HEK293T (cell line): ENCODE measurements around the gene PRMT3.

Experiments
- CTCF ChIA-PET: fragments of 350-600 bp; formaldehyde crosslinking; extraction: SDS; loops from one replicate; lab custom pipeline; 2021; ENCODE audit warnings: antibody characterized with exemption, inconsistent platforms; lab: Yijun Ruan, JAX
- POLR2A ChIA-PET: fragments of 350-600 bp; formaldehyde crosslinking; extraction: SDS; loops from one replicate; lab custom pipeline; 2020; ENCODE audit warnings: antibody characterized with exemption, inconsistent platforms; lab: Yijun Ruan, JAX
- DNase-seq: peaks from one replicate; pipeline ENCODE4 v3.0.0; 2012; ENCODE audit warnings: mixed read lengths; ENCODE audit errors: extremely low spot score
- ARNT ChIP-seq: fragments of 450-650 bp; IDR thresholded peaks from 2 replicates; pipeline ENCODE4 v1.6.1; 2017; ENCODE audit warnings: mild to moderate bottlenecking
- BHLHE40 ChIP-seq: fragments of 450-650 bp; IDR thresholded peaks from 2 replicates; pipeline ENCODE4 v1.6.1; 2016; ENCODE audit warnings: mild to moderate bottlenecking, moderate library complexity, borderline replicate concordance
- CTBP1 ChIP-seq: fragments of 450-650 bp; IDR thresholded peaks from 2 replicates; pipeline ENCODE4 v1.6.1; 2016; ENCODE audit warnings: borderline replicate concordance
- ELF4 ChIP-seq: fragments of 450-650 bp; IDR thresholded peaks from 2 replicates; pipeline ENCODE4 v1.6.1; 2017; ENCODE audit warnings: antibody characterized with exemption
- FOXA1 ChIP-seq: fragments of 450-650 bp; IDR thresholded peaks from 2 replicates; pipeline ENCODE4 v1.6.1; 2016; ENCODE audit warnings: mild to moderate bottlenecking
- FOXK2 ChIP-seq: fragments of 450-650 bp; IDR thresholded peaks from 2 replicates; pipeline ENCODE4 v1.6.1; 2016; ENCODE audit warnings: mild to moderate bottlenecking
- FOXM1 ChIP-seq: fragments of 450-650 bp; IDR thresholded peaks from 2 replicates; pipeline ENCODE4 v1.6.1; 2017; ENCODE audit warnings: mild to moderate bottlenecking, borderline replicate concordance
- HDGF ChIP-seq: fragments of 450-650 bp; IDR thresholded peaks from 2 replicates; pipeline ENCODE4 v1.6.1; 2017; ENCODE audit warnings: antibody characterized with exemption, borderline replicate concordance
- L3MBTL2 ChIP-seq: fragments of 450-650 bp; conservative IDR thresholded peaks from 2 replicates; pipeline ENCODE4 v1.6.1; 2016; ENCODE audit warnings: mild to moderate bottlenecking
- LEF1 ChIP-seq: fragments of 450-650 bp; IDR thresholded peaks from 2 replicates; pipeline ENCODE4 v1.6.1; 2017; ENCODE audit warnings: mild to moderate bottlenecking, borderline replicate concordance
- NFRKB ChIP-seq: fragments of 450-650 bp; IDR thresholded peaks from 2 replicates; pipeline ENCODE4 v1.6.1; 2016; ENCODE audit warnings: mild to moderate bottlenecking, moderate library complexity
- SP1 ChIP-seq: fragments of 450-650 bp; IDR thresholded peaks from 2 replicates; pipeline ENCODE4 v1.6.1; 2017
- SUZ12 ChIP-seq: fragments of 450-650 bp; IDR thresholded peaks from 2 replicates; pipeline ENCODE4 v1.6.1; 2016; ENCODE audit warnings: mild to moderate bottlenecking
- TARDBP ChIP-seq: fragments of 450-650 bp; IDR thresholded peaks from 2 replicates; pipeline ENCODE4 v1.6.1; 2016
- ZNF384 ChIP-seq: fragments of 450-650 bp; IDR thresholded peaks from 2 replicates; pipeline ENCODE4 v1.6.1; 2016
- TF ChIP-seq, protein P1 (sequence below): fragments of 450-650 bp; IDR thresholded peaks from 2 replicates; pipeline ENCODE4 v1.6.1; 2016

The PRMT3 gene

DNA sequence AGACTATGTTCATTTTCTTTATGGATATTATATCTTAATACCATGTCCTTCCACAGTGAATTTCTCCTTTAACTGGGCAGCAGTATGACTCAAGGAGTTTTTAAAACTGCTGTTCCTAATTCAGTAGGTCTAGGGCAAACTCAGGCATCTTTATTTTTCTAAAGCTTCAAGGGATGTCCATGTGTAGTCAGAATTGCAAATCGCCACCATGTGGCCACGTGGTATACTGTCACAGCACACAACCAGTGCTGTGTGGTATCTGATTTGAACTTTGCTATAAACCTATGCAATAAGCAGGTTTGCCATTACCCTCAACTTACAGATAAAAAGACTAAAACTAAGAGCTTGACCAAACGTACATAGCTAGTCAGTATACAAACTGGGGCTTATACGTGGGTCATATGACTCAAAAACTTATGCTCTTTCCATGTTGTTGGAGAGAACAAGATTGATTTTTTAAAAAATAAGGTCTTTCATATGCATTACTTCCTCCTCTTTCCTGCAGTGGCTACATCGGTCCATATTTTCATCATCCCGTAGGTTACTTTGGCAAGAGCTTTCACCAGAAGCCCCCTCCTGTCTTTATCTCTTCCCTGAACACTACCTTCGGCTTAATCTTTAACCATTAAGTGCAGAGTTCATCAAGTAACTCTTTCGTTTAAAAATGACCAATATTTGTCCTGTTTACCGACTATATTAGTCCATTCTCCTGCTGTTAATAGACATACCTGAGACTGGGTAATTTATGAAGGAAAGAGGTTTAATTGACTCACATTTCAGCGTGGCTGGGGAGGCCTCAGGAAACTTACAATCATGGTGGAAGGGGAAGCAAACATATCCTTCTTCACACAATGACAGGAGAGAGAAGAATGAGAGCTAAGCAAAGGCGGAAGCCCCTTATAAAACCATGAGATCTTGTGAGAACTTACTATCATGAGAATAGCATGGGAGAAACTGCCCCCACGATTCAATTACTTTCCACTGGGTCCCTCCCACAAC lies 32.0 kb upstream of the PRMT3 start:
- no peak for TF ChIP-seq CTBP1
- TF ChIP-seq ARNT, result no peak
- no peak for TF ChIP-seq SP1
- TF ChIP-seq TARDBP, result no peak
- TF ChIP-seq, protein P1, sequence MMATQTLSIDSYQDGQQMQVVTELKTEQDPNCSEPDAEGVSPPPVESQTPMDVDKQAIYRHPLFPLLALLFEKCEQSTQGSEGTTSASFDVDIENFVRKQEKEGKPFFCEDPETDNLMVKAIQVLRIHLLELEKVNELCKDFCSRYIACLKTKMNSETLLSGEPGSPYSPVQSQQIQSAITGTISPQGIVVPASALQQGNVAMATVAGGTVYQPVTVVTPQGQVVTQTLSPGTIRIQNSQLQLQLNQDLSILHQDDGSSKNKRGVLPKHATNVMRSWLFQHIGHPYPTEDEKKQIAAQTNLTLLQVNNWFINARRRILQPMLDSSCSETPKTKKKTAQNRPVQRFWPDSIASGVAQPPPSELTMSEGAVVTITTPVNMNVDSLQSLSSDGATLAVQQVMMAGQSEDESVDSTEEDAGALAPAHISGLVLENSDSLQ, result no peak
- DNase-seq, result peak; percentile 41
- ChIA-PET POLR2A (no interaction called here), CTCF (interaction anchor here (0.6 to 3.3 kb wide), 7 partner anchors 8 to 254 kb away, joined by 3 to 29 read pairs (median 9); partner anchors contain the start of gene HTATIP2)

DNA sequence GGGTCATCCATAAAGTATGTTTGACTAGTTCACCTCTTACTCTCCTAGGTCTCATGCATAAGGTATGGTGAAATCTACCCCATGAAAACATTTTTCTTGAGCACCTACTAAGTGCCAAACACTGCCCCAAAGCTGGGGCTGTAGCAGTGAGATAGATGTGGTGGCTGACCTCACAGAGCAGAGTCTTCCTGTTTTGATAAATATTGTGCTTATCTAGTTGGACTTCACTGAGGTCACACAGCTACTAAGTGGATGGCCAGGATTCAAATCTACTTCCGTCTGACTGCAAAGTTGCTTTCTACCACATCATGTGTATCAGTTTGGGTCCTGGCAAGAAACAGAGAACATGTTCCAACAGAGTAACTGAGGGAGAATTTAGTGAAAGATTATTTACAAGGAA lies 30.4 kb upstream of the PRMT3 start:
- POLR2A ChIA-PET, result no interaction called here
- no peak for DNase-seq
- CTCF ChIA-PET, result no interaction called here

DNA sequence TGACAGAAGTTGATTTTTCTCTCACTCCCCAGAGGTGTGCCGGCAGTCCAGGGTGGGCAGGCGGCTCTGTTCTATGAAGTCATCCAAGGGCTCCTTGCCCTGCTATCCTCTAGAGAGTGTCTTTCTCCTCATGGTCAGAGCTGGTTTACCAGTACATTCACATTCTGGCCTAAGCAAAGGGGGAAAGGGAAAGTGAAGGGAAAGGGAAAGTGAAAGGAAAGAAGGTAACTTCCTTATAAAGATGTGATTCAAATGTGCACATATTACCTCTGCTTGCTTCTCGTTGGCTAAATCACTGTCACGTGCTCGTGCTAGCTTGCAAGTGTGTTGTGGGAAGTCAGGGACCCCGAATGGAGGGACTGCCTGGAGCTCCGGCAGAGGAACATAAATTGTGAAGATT lies 26.9 kb upstream of the PRMT3 start:
- ChIA-PET CTCF (no interaction called here), POLR2A (no interaction called here)
- no peak for DNase-seq
- TF ChIP-seq ARNT, result no peak
- TF ChIP-seq, protein P1, result no peak
- no peak for TF ChIP-seq FOXK2
- TF ChIP-seq ZNF384, result no peak
- TF ChIP-seq FOXA1, result no peak
- TF ChIP-seq L3MBTL2, result no peak
- no peak for TF ChIP-seq BHLHE40

More for the DNA sequence above, 30.4 kb upstream of the PRMT3 start:
- TF ChIP-seq TARDBP, result no peak
- no peak for TF ChIP-seq ELF4
- no peak for TF ChIP-seq ZNF384
- TF ChIP-seq FOXM1, result no peak
- no peak for TF ChIP-seq L3MBTL2
- no peak for TF ChIP-seq CTBP1
- no peak for TF ChIP-seq SP1
- TF ChIP-seq BHLHE40, result no peak
- no peak for TF ChIP-seq HDGF
- TF ChIP-seq NFRKB, result no peak
- no peak for TF ChIP-seq ARNT
- TF ChIP-seq SUZ12, result no peak
- TF ChIP-seq FOXA1, result no peak
- no peak for TF ChIP-seq FOXK2
- no peak for TF ChIP-seq LEF1

DNA sequence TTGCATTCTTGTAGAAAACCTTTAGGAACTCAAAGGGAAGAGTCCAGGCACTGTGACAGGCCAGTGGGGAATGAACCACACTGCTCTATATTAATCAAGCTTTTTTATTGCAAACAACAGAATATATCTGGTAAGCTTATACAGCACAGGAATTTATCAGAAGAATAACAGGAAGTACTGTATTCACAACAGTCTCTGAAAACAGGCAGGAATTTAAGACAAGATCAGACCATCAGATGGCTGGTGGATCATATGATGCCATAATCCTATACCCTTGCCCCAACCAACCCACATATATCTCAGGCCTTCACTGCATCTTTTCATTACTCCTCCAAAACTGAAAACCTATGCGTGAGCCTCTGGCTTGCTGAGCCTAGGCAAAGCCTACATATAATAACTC lies 25.0 kb upstream of the PRMT3 start:
- TF ChIP-seq ZNF384, result no peak
- no peak for TF ChIP-seq ELF4
- TF ChIP-seq LEF1, result no peak
- no peak for TF ChIP-seq NFRKB
- no peak for TF ChIP-seq FOXA1
- no peak for TF ChIP-seq SUZ12
- no peak for TF ChIP-seq HDGF
- TF ChIP-seq L3MBTL2, result no peak
- TF ChIP-seq CTBP1, result no peak
- TF ChIP-seq FOXM1, result no peak
- TF ChIP-seq SP1, result no peak
- TF ChIP-seq ARNT, result no peak
- no peak for TF ChIP-seq FOXK2
- no peak for TF ChIP-seq BHLHE40
- DNase-seq, result no peak
- POLR2A ChIA-PET, result no interaction called here
- CTCF ChIA-PET, result interaction anchor here (0.7 kb wide), 1 partner anchor 31 kb away, joined by 3 read pairs; no protein-coding TSS in a partner anchor

DNA sequence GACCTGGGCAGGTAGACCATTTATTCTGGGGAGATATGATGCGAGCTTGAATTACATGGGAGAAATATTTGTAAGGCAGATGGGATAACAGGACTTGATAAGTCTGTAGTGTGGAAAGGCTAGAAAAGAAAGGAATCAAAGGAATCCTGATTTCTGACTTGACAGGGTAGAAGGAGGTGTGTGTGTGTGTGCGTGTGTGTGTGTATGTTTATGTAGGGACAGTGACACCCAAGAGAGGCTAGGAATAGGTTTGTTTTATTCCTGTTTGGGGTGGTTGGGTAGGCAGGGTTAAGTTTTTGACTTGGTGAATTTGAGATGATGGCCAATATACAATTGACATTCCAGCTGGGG lies 24.4 kb upstream of the PRMT3 start:
- DNase-seq, result no peak
- CTCF ChIA-PET, result interaction anchor here (1.9 kb wide), 1 partner anchor 9 kb away, joined by 7 read pairs; no protein-coding TSS in a partner anchor
- no peak for TF ChIP-seq HDGF
- no peak for TF ChIP-seq FOXA1
- TF ChIP-seq SUZ12, result no peak
- TF ChIP-seq NFRKB, result no peak
- no peak for TF ChIP-seq ZNF384
- TF ChIP-seq SP1, result no peak
- TF ChIP-seq, protein P1, result no peak
- no peak for TF ChIP-seq FOXK2
- TF ChIP-seq ELF4, result no peak
- no peak for TF ChIP-seq FOXM1
- no peak for TF ChIP-seq TARDBP
- TF ChIP-seq L3MBTL2, result no peak
- no peak for TF ChIP-seq ARNT
- no peak for TF ChIP-seq BHLHE40
- no peak for TF ChIP-seq LEF1
- POLR2A ChIA-PET, result no interaction called here
